HG03139 (cell line): Measurements from ENCODE around the gene TNS3.
A peak's percentile ranks its signal among the peaks of the same experiment; 100 is the strongest.
"Not testable (repeated sequence)": the region's sequence is repeated elsewhere in the genome, so short reads cannot be mapped to it uniquely, and the experiment has no call there.

Experiments
- ATAC-seq: cut with Tn5 transposase; IDR thresholded peaks from one replicate; pipeline ENCODE4 v1.9.1; 2021; ENCODE audit not compliant: unreplicated experiment

TNS3 gene

DNA sequence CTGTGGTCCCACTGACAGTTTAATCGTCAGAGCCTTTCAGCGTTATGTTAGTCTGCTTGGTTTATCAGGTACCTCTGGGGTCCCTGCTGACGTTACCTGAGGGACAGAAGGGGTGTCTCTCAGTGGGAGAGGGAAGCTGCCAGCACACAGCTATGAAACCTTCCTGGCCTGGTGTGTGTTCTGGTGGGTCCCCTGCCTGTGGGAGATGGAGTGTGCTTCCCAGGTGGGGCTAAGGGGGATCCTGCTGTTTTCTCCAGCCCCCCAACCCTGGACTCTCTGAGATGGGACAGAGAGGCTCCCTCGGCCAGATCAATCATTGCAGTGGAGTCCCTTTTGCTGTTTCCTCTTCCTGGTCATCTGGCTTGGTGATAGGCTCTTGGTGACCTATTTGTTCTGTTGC lies 308.8 kb downstream of the TNS3 start:
- ATAC-seq, result no peak

DNA sequence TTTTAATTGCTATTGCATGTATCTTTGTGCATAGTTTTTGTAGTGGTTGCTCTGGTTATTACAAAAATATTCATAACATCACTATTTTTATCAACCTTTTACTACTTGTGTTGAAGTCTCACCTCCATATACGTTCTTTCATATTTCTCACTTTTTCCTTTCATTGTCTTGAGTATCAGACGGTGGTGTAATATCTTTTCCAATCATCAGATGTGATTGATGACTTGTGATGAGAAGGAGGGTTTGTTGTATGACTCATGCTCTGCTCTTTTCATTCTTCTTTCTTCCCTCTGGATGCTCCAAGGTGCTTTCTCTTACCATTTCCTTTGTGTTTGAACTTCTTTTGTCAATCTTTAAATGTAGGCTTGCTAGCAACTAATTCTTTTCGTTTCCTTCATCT lies 310.2 kb downstream of the TNS3 start:
- ATAC-seq, result no peak

DNA sequence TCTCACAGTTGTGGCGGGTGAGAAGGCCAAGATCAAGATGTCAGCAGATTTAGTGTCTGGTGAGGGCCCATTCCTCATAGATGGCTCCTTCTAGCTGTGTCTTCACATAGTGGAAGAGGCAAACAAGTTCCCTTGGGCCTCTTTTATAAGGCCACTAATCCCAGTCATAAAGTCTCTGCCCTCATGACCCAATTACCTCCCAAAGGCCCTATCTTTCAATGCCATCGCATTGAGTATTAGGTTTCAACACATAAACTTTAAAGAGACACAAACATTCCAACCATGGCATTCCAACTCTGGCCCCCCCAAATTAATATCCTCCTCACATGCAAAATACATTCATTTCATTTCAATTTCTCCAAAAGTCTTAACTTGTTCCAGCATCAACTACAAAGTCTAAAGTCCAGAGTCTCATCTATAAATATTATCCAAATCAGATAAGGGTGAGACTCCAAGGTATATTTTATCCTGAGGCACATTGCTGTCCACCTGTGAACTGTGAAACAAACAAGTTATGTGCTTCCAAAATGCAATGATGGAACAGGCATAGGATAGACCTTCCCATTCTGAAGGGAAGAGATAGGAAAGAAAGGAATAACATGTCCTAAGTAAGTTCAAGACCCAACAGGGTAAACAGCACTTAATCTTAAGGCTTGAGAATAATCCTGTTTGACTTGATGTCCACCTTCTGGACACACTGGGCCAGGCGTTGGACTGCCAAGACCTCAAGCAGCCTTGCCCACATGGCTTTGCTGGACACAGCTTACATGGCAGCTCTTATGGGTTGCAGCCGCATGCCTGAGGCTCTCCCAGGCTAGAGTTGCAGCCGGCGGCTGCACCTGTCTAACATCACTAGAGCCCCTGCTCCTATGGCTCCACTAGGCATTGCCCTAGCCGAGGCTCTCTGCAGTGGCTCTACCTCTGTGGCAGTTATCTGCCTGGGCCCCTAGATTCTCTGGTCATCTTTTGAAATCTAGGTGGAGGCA lies 312.8 kb downstream of the TNS3 start:
- no peak for ATAC-seq

DNA sequence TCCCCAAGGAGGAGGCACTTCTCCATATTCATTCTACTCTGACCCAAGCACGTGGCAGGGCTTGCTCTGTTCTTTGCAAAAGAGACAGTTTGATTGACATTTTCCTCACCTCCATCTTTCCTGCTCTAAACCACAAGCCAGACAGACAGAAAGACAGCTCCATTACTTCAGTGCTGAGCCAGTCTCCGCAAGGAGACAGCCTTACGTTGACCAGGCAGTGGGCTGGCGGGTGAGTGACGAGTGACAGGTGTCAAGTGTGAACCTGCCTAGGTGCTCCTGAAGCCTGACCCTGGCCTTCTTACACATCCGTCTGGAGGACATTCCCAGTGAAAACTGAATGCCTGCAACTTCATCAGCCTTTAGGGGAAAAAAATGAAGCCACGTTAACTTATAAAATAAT lies 314.6 kb downstream of the TNS3 start:
- no peak for ATAC-seq

DNA sequence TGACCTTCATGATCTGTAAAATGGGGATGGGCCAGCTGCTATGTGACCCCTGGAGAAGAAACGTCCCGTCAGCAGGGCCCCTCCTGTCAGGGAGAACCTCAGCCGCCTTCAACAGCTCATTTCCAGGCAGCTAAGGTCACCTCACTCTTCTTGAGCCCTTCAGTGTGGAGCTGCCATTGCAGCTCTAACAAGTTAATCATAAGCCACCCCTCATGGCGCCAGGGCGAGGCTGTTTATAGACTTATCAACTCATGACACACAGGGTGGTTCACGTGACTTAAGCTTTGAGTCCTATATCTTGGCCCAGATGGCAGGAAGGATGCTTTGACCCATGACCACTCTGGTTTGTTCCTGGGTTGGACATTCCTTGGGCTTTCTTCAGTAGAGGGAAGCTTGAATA lies 315.1 kb downstream of the TNS3 start:
- no peak for ATAC-seq

DNA sequence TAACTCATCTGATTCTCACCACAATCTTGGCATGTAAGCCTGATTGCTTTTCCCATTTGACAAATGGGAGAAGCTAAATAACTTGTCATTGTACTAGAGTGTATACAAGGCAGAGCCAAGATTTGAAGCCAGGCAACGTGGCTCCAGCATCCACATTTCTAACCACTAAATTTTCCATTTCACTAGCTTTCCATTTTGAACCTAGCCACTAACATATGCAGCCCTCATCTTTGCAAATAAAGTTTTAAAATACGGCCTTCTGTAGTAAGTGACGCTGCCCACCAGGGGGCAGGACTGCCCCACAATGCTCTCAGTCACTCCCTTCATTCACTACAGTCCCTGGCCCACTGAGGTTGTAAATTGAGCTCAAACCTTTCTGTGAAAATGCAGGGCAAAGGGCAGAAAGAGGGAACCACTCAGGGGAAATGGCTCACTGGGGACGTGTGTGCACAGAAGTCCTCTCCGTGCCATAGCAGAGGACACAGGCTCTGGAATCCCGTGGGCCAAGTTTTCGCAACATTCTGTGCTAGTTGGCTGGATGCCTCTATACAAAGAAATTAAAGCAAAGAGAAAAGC lies 315.7 kb downstream of the TNS3 start:
- ATAC-seq, result peak; percentile 83

DNA sequence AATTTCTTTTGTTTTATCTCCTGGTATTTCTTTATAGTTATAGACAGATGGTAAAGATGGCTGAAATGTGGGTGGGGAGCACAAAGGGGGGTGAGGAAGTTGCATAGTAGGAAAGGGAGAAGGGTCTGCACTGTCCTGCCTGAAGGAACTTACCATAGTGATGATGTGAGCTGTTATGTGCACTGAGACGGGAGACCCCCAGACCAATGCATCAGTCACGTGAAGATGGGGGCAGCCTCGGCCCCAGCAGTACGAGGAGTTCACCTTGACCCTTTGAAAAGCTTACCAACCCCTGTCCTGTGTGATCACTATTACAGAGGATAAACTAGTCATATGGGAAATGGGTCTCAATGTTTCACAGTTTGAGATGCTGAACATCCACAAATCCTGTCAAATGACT lies 316.3 kb downstream of the TNS3 start:
- ATAC-seq, result no peak

DNA sequence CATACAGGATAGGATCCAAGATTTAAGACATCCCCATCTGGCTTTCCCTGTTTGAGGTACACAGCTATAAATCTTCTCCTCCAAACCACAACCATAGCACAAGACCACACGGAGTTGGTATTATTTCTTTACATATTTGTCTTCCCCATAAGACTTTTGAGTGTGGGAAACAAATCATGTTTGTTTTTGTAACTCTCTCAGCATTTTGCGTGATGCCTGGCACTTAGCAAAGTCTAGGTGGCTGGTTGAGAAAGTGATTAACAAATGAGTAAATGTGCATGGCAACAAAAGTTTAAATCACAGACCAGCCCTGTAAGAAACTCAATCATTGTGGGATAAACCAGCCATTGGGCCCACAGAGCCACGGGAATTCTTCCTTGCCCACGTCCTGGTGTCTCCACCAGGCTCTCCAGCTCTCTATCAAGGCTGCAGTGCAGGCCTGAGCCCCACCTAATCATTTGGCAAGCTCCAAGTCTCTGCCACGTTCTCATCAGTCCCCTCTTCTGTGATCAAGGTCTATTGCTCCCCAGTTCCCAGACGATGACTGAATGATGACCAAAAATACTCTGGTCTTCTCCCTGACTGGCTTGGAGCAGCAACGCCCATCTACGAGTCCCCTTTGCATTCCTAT lies 317.8 kb downstream of the TNS3 start:
- no peak for ATAC-seq

DNA sequence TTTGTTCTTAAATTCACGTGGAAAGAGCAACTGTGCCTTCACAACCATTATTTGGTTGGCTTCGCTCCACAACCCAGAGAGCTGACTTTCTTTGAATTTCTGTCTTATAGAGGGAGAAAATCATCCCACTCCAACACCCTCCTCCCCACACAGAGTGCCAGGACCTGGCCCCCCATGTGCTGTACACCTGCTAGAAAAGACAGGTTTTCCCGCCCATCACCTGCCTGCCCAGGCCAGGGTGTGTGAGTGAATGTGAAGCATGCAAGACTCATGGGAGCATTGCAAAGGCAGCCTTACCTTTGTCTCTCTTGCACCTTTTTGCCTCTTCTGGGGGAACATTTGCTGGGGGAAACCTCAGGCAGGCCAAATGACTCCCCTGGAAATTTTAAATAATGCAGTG lies 319.0 kb downstream of the TNS3 start:
- ATAC-seq, result no peak

DNA sequence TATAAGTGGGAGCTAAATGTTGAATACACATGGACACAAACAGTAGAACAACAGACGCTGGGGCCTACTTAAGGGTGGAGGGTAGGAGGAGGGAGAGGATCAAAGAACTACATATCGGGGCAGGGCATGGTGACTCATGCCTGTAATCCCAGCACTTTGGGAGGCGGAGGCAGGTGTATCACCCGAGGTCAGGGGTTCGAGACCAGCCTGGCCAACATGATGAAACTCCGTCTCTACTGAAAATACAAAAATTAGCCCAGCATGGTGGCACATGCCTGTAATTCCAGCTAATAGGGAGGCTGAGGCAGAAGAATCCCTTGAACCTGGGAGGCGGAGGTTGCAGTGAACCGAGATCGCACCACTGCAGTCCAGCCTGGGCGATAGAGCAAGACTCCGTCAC lies 319.8 kb downstream of the TNS3 start:
- ATAC-seq, result not testable (repeated sequence)

DNA sequence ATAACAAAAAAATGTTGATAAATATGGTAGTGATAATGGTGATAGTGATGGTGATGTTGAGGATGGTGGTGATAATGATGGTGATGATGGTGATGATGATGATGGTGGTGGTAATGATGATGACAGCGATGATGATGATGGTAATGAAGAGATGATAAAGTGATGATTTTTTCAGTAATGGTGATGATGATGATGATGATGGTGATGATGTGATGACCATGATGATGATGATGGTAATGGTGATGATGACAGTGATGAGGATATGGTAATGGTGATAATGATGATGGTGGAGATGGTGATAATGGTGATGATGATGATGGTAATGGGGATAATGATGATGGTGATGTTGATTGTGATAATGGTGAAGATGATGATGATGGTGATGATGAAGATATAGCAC lies 321.6 kb downstream of the TNS3 start:
- ATAC-seq, result no peak

DNA sequence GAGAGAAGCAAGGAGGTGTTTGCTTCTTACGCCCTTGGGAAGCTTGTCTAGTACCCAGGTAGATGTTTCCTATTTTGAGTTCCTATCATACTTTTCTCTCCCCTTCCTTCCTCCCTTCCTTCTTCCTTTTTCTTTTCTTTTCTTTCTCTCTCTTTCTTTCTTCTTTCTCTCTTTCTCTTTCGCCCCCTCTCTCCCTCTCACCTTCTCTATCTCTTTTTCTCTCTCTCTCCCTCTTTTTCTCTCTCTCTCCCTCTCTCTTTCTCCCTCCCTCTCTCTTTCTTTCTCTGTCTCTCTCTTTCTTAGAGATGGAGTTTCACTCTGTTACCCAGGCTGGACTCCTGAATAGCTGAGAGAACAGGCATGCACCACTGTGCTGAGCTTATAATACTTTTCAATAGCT lies 322.2 kb downstream of the TNS3 start:
- no peak for ATAC-seq

DNA sequence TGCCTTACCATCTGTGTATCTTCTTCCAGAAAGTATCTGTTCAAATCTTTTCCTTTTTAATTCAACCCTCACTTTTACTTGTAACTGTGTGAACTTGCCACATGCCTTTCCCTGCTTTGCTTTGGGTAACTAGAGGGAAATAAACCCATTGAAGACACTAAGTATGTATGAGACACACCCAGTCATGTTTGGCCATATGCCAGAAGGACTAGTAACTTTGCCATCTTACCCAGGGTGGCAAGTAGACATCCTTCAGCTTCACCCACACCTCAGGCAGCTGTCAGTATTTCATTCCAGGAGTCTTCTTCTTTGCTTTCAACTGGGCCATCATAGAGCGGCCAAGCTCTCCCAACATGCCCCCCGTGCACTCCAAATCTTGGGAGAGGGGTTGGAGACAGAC lies 323.1 kb downstream of the TNS3 start:
- ATAC-seq, result no peak

DNA sequence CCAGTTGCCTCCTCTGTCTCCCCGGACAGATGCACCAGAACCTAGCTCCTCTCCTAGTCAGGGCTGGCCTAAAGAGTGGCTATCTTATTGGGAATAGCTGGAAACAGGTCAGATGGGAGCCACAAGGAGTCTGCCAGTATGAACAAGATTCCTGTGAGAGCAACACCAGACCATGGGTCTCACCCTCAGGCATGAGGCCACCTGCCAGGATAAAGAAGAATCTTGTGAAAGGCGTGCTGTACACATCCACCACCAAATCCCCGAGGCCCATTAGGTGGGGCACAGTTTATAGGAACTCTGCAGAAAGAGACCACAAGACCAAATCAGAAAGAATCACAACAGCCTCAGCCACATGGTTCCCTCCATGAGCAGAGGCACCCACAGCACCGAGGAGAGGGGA lies 325.9 kb downstream of the TNS3 start:
- ATAC-seq, result no peak

DNA sequence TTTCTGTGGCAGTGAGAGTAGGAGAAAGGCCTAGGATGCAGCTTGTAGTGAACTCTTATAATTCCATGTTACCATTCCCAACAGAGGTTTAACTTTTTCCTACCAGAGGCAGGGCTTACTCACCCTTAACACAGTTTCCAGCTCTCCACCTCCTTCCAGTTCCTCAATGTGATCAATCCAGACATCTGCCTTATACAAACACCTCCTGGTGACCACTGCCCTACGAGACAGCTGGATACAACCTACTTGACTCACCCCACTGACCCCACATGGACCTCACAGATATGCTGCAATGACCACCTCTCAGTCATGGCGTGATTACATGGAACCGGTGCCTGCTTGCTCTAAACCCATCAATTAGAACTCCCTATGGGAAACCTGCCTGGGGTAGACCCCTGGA lies 326.5 kb downstream of the TNS3 start:
- ATAC-seq, result no peak

DNA sequence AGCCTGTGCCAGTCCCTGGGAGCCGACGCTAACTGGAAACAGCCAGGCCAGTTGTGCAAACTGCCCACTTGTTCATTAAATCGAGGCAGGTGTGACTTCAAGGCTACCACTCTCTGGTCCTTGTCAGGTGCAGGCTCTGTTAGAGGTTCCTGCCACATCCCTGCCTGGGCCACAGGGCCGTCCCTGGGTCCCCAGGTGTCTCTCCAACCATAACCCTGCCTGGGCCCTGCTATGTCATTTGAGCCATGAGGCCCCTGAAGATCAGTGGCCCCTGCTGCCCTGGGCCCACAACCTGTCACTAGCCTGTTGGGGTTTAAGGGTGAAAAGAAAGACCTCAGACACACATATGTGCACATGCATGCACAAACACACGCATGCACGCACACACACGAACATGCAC lies 326.9 kb downstream of the TNS3 start:
- no peak for ATAC-seq

DNA sequence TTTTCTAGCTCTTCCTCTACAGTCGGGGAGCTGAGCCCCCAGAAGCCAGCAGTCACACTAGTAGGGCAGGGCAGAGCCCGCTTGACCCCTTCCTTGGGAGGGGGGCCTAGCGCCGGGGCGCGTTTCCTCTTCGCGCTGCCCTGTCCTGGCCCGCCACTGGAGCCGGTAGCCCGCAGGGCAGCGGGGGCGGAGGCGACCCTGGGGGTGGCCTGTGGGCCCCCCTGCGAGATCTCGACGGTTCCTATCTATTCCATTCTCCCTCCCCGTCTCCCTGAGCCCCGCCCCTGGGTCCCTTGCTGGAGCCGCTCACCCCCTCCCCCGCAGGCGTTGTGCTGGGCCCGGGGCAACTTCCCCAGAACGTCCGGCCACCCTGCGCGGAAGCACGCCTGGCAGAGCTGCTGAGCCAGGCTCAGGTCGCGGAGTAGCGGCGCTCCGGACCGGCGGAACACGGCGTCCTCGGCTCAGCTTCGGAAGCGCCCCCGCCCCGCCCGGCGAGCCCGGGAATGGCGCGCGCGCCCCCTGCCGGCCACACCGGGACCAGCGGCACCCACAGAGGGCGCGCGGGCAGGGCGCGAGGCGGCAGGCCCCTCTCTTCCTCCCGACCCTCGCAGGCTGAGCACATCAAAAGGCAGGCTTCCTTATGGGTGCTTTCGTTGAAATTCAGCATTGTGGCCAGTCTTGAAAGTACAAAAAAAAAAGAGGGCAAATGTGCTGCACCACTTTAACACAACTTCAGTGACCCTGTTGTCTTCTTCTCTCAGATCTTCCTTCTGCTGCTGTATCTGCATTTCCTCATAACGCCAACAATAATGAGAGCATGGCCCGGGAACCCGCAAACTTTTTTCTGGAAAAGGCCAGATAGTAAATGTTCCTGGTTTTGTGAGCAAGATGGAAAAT lies 327.6 kb downstream of the TNS3 start:
- ATAC-seq, result peak; percentile 75

DNA sequence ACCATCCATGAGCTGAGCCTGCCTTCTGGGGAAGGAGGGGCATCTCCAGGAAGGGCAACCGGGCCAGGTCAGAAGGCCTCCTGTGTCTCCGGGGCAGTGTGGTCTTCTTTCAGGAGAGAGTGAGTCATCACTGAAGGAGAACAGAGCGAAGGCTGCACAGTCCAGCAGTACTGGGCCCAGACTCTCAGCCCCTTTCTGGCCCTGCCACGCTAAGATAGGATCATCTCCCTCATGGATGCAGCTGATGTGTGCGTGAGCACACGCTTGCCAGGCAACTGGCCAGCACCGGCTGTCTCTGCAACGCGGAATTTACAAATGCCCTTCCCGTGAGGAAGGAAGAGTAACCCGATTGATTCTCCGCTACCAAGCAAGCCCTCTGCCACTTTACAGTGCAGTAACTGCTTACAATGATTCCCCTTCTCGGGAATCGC lies 328.2 kb downstream of the TNS3 start:
- peak; percentile 32 for ATAC-seq

DNA sequence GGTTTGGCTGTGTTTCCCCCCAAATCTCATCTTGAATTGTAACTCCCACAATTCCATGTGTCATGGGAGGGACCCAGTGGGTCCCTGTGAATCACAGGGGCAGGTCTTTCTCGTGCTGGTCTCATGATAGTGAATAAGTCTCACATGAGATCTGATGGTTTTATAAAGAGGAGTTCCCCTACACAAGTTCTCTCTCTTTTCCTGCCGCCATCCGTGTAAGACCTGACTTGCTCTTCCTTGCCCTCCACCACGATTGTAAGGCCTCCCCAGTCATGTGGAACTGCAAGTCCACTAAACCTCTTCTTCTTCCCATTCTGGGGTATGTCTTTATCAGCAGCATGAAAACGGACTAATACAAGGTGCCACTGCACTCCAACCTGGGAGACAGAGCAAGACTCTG lies 329.2 kb downstream of the TNS3 start:
- ATAC-seq, result no peak

DNA sequence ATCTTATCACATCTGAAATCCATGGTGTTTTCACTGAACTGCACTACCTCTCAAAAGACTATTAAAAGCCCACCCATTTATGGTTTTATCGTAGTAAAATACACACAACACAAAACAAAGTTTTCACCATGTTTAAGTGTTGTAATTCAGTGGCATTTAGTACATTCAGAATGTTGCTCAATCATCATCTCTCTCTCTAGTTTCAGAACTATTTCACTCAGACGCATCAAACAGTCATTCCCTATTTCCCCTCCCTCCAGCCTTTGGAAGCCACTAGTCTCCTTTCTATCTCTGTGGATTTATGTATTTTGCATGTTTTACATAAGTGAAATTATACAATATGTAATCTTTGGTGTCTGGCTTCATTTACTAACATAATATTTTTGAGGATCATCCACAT lies 332.6 kb downstream of the TNS3 start:
- no peak for ATAC-seq

DNA sequence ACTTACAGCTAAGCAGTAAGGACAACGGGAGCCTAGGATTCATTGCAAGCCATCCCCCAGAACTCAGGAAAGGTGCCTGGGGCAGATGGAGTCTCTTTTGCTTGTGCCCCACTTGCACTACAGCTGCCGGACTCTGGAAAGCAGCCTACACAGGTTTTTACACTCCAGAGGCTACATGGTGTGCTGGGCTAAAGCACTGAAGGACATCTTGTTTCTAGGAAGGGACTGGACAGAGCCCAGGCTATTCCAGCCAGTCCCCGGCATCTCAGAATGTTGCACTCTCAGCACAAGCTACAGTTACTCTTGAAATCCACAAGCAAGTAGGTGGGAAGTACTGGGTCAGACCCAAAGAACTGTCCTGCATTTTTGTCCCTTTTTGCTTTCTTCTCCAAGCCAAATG lies 333.1 kb downstream of the TNS3 start:
- no peak for ATAC-seq
